ENCODE measurements around the gene SMIM17. TPM values are rescaled to one million over a fixed set of nuclear protein-coding genes. Genes with fewer than 3 reads are reported as not detected.

SMIM17 gene
- total RNA-seq, 1 donor from 2014 or later, result not detected

DNA sequence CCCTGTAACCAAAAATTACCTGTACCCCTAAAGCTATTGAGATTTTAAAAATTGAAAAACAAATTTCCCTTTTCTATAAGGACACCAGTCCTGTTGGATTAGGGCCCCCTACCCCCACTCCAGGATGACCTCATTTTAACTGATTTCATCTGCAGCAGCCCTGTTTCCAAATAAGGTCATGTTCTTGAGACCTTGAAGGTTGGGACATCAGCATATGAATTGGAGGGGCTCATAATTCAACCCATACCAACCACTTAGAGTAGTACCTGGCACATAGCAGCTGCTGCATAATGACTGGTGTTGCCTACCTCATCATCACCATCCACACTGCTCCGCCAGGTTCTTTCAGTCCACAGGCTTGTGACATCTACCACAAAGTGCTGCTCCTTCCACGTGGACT lies 30.2 kb upstream of the SMIM17 start:
- ChIA-PET POLR2A (no interaction called here), CTCF (no interaction called here)
- intact Hi-C loops (cut with micrococcal nuclease), result no loop called here
- Mint-ChIP-seq H3K9me3 (peaks cover 46% of the 10 kb centered on the region), H3K4me3 (no peak overlapping the region), H3K4me1 (no peaks in the 10 kb centered on the region), H3K36me3 (ENCODE audit: low read depth) (peaks cover 89% of the 10 kb centered on the region), H3K27ac (no peak overlapping the region), H3K27me3 (no peaks in the 10 kb centered on the region)
- TF ChIP-seq, protein P1, sequence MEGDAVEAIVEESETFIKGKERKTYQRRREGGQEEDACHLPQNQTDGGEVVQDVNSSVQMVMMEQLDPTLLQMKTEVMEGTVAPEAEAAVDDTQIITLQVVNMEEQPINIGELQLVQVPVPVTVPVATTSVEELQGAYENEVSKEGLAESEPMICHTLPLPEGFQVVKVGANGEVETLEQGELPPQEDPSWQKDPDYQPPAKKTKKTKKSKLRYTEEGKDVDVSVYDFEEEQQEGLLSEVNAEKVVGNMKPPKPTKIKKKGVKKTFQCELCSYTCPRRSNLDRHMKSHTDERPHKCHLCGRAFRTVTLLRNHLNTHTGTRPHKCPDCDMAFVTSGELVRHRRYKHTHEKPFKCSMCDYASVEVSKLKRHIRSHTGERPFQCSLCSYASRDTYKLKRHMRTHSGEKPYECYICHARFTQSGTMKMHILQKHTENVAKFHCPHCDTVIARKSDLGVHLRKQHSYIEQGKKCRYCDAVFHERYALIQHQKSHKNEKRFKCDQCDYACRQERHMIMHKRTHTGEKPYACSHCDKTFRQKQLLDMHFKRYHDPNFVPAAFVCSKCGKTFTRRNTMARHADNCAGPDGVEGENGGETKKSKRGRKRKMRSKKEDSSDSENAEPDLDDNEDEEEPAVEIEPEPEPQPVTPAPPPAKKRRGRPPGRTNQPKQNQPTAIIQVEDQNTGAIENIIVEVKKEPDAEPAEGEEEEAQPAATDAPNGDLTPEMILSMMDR (IDR thresholded peaks at IDR 0.05), result no peak
- no peak for ATAC-seq (ENCODE audit: low read depth)
- no peak for DNase-seq

DNA sequence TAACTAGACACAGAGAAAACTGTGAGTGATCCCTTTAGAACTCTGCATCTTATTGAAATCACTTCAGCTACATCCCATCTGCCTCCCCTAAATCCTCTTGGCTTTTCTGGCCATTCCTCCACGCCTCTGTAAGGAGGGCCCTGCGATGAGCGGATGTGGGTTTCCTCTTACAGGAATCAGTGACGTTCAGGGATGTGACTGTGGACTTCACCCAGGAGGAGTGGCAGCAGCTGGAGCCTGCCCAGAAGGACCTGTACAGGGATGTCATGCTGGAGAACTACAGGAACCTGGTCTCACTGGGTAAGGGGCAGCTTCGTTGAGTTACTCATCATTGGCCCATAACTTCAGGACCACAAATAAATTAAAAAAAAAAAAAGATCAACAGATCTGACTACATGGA lies 29.3 kb upstream of the SMIM17 start:
- Mint-ChIP-seq H3K27me3 (no peaks in the 10 kb centered on the region), H3K4me1 (no peaks in the 10 kb centered on the region), H3K27ac (no peak overlapping the region), H3K9me3 (peaks cover 54% of the 10 kb centered on the region), H3K36me3 (ENCODE audit: low read depth) (peaks cover 88% of the 10 kb centered on the region), H3K4me3 (no peak overlapping the region)
- POLR2A ChIA-PET, result no interaction called here
- intact Hi-C loops (cut with micrococcal nuclease), result no loop called here
- no peak for ATAC-seq (ENCODE audit: low read depth)
- TF ChIP-seq, protein P1 (IDR thresholded peaks at IDR 0.05), result no peak
- CTCF ChIA-PET, result no interaction called here
- DNase-seq, result no peak

DNA sequence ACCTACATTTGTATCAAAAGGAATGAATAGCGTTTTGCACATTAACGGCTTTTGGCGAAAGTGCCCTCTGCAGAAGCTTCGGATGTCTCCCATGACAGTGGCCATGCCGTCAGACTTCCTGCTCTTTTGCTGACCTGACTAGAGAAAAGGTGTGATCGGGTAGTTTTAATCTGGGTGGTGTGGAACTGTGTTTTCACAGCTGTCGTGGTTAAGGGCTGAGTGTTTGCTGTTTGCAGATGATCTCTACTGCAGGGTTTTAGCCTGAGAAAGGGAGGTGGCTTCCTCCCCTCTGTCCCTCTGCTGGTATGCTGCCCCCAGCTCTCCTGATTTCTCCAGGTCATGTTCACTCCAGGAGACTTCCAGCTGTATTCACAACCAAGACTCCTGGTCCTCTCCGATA lies 25.4 kb upstream of the SMIM17 start:
- intact Hi-C loops (cut with micrococcal nuclease), result no loop called here
- ATAC-seq (ENCODE audit: low read depth) (no peak), DNase-seq (no peak)
- Mint-ChIP-seq H3K36me3 (ENCODE audit: low read depth) (peaks cover 86% of the 10 kb centered on the region), H3K9me3 (peaks cover 54% of the 10 kb centered on the region), H3K4me3 (no peak overlapping the region), H3K4me1 (no peaks in the 10 kb centered on the region), H3K27me3 (no peaks in the 10 kb centered on the region), H3K27ac (no peak overlapping the region)
- CTCF ChIA-PET, result no interaction called here
- TF ChIP-seq, protein P1 (IDR thresholded peaks at IDR 0.05), result no peak
- POLR2A ChIA-PET, result no interaction called here

DNA sequence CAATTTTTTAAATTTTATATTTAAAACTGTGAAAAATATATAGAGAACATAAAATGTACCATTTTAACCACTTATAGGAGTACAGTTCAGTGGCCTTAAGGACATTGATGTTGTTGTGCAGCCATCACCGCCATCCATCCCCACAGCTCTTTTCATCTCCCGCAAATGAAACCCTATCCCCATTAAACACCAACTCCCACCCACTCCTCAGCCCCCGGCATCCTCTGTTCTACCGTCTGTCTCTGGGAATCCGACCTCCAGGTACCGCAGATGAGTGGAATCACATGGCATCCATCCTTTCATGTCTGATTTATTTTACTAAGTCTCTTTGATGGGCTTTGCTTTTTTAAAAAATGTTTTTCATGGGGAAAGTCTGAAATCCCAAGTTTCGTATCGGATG lies 23.8 kb upstream of the SMIM17 start:
- TF ChIP-seq, protein P1 (IDR thresholded peaks at IDR 0.05), result no peak
- intact Hi-C loops (cut with micrococcal nuclease), result no loop called here
- CTCF ChIA-PET, result no interaction called here
- Mint-ChIP-seq H3K27me3 (no peaks in the 10 kb centered on the region), H3K4me1 (no peaks in the 10 kb centered on the region), H3K4me3 (no peak overlapping the region), H3K9me3 (peaks cover 45% of the 10 kb centered on the region), H3K36me3 (ENCODE audit: low read depth) (peaks cover 84% of the 10 kb centered on the region), H3K27ac (no peak overlapping the region)
- no peak for DNase-seq
- POLR2A ChIA-PET, result no interaction called here
- ATAC-seq (ENCODE audit: low read depth), result no peak

DNA sequence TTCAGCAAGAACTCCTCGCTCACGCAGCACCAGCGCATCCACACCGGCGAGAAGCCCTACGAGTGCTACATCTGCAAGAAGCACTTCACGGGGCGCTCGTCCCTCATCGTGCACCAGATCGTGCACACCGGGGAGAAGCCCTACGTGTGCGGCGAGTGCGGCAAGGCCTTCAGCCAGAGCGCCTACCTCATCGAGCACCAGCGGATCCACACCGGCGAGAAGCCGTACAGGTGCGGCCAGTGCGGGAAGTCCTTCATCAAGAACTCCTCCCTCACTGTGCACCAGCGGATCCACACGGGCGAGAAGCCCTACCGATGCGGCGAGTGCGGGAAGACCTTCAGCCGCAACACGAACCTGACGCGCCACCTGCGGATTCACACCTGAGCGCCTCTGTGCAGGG lies 20.6 kb upstream of the SMIM17 start:
- DNase-seq (no peak), ATAC-seq (ENCODE audit: low read depth) (no peak)
- Mint-ChIP-seq H3K27ac (no peak overlapping the region), H3K9me3 (peaks cover 32% of the 10 kb centered on the region), H3K27me3 (no peaks in the 10 kb centered on the region), H3K4me1 (no peaks in the 10 kb centered on the region), H3K36me3 (ENCODE audit: low read depth) (peaks cover 66% of the 10 kb centered on the region), H3K4me3 (no peak overlapping the region)
- POLR2A ChIA-PET, result interaction anchor here (0.8 kb wide), 1 partner anchor 280 kb away, joined by 10 read pairs; no protein-coding TSS in a partner anchor
- CTCF ChIA-PET, result no interaction called here
- TF ChIP-seq, protein P1 (IDR thresholded peaks at IDR 0.05), result no peak
- intact Hi-C loops (cut with micrococcal nuclease), result no loop called here
